Globus pallidus (tissue), 1 donor: Measurements from ENCODE around the gene TMEM120B.
A peak's percentile ranks its signal among the peaks of the same experiment; 100 is the strongest.
"Not testable (repeated sequence)": the region's sequence is repeated elsewhere in the genome, so short reads cannot be mapped to it uniquely, and the experiment has no call there.

Source experiments
- DNase-seq: peaks from one replicate; pipeline ENCODE4 v3.0.0-alpha.2; 2015; ENCODE audit warnings: low spot score

TMEM120B gene

DNA sequence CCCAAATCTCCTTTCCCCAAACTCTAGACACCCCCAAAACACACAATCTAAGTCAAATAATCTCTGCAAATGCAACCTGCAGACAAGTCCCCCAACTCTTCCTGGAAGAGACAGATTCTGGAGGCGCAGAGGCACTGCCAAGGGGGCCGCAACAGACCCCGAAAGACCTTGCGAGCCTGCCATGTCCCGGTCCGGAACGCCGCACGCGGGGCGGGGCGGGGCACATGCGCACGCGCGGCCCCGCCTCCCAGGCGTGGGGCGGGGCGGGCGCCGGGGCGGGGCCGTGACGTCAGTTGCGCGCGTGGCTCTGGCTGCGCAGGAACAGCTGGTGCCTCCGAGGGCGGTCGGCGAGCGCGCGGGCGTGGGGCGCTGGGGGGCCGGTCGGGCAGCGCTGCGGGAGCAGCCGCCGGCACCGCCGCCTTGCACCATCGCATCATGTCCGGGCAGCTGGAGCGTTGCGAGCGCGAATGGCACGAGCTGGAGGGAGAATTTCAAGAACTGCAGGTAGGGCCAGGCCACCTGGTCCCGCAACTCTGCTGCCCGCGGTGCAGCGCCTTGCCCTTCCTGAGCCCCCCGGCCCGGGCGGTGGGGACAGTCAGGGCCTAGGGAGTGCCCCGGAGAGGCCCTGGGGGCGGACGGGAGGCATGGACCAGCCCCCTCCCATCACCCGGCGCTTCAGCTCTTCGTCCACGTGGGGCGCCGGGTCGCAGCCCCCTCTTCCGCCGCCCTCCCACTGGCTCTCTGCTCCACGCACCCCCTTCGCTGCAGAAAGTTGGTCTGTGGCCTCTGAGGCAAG, at the start of gene TMEM120B:
Gene TMEM120B, plus strand, starts transcription at position 292 of the 796 bp plus-strand sequence. Its CDS starts 144 bp downstream, at position 436.
- peak; percentile 78 for DNase-seq

DNA sequence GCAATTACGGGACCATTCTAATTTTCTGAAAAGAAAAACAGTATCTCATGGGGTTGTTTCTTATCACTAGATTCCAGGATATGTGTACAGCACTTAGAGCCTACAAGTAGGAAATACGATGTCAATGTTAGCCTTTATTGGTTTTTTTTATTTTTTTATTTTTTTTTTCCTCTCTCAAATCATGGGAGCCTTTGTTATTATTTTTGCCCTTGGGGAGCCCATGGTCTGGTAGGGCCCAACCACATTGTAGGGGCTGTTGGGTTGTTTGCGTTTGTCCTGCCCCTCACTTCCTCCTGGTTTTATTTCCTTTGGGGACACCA, 49.0 kb upstream of the TMEM120B start:
- DNase-seq, result no peak

GRCh38 chr12:121666829-121667228, 45.7 kb upstream of the TMEM120B start:
- DNase-seq, result not testable (repeated sequence)

- no peak for DNase-seq
Measured at GRCh38 chr12:121668750-121669520, 43.6 kb upstream of the TMEM120B start.

GRCh38 chr12:121669521-121669900, 43.0 kb upstream of the TMEM120B start, which contains the start of gene MORN3:
TSS of gene MORN3 (minus strand) at chr12:121669654. CDS start at chr12:121669483, 171 bp downstream.
- no peak for DNase-seq

- no peak for DNase-seq
Measured at GRCh38 chr12:121673013-121673511, 39.5 kb upstream of the TMEM120B start.

DNA sequence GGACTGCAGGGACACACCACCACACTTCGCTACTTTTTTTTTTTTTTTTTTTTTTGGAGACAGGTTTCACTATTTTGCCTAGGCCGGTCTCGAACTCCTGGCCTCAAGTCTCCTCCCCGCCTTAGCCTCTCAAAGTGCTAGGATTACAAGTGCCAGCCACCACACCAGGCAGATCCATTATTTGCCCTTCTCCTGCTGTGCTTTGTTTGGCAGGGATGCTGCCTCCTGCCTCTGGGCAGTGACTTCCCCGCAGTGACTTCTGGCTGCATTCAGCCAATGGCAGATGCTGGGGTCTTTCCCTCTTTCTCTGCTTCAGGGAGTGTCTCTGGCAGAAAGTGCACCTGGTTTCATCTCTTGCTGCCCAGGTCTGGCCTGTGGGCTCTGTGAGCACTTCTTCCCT, 36.4 kb upstream of the TMEM120B start:
- DNase-seq, result no peak

GRCh38 chr12:121678305-121678704, 34.2 kb upstream of the TMEM120B start:
- DNase-seq, result no peak

DNA sequence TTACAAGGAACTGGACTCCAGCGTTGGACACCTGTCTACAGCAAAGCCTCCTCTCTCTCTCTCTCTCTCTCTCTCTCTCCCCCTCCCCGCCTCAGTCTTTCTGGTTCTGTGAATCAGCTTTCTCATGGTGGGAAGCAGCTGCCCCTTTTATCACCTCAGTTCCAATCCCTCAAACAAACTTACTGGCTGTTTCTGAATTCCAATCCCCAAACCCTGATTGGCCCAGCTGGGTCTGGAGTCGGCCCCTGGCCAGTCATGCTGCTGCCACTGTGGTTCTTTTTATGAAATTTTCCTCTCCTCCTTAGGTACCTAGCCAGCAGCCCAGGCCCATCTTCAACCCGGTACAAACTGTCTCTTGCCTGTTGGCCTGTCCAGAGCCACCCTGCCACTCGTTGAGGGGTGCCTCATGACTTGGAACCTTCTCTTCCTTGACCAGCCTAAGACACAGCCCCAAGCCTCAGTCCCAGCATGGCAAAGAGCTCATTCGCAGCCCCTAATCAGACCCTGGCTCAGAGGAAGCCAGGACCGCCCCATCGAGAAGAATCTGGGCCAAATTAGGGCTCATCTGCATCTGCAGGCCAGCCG, 33.7 kb upstream of the TMEM120B start:
- no peak for DNase-seq

- DNase-seq, result peak; percentile 70
Measured at GRCh38 chr12:121679661-121680197, 32.8 kb upstream of the TMEM120B start.

DNA sequence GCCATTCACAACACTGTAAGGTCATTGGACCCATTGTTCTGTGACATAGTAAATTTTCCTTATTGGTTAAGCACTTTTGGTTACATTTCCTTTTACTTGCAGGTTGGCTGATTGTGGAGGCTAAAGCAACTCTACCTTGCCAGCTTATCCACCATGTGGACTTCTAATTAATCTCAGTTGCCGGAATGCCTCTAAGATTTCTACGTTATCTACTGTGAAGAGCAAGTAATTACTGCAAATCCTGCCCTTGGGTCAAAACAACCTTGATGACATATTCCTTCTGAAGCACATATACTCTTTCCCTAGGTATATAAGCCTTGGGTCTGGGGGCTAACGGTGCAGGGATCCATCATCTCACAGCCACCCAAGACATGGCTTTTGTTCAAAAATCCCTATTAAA, 23.6 kb upstream of the TMEM120B start:
- DNase-seq, result no peak

DNA sequence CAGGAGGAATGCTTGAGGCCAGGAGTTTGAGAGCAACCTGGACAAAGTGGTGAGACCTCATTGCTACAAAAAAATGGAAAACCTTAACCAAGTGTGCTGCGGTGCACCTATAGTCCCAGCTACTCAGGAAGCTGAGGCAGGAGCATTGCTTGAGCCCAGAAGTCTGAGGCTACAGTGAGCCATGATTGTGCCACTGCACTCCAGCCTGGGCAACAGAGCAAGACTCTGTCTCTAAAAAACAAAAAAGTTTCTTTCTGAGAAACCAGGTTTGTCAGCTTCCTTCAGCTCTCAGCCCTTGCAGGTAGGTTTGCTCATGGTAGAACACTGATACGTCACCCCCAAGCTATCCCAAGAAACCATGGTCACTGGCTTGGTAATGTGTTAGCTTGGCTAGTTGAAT, 23.1 kb upstream of the TMEM120B start:
- DNase-seq, result no peak

- not testable (repeated sequence) for DNase-seq
Measured at GRCh38 chr12:121692744-121693143, 19.8 kb upstream of the TMEM120B start.

- no peak for DNase-seq
Measured at GRCh38 chr12:121693155-121693687, 19.3 kb upstream of the TMEM120B start.

GRCh38 chr12:121697093-121697698, 15.4 kb upstream of the TMEM120B start:
- DNase-seq, result no peak

- DNase-seq, result not testable (repeated sequence)
Measured at GRCh38 chr12:121697861-121698260, 14.7 kb upstream of the TMEM120B start.

DNA sequence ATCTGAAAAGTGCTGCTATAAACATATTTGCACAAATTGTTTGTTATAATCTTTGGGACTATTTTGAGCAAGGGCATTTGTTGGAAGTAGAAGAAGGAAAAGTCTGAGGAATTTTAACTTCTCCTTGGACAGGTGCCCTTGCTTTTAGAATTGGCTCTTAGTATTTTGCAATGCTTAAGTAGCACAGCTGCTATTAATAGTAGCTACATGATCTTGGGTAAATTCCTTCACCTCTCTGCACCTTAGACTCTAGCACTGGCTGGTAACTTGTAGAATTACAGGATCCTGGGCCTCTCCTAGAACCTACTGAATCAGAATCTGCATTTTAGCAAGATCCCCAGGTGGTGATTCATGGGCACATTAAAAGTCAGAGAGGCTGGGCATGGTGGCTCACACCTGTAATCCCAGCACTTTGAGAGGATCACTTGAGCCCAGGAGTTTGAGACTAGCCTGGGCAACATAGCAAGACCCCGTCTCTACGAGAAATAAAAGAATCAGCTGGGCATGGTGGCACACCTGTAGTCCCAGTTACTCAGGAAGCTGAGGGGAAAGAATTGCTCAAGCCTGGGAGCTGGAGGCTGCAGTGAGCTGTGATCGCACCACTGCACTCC, 10.8 kb upstream of the TMEM120B start:
- DNase-seq, result no peak

DNA sequence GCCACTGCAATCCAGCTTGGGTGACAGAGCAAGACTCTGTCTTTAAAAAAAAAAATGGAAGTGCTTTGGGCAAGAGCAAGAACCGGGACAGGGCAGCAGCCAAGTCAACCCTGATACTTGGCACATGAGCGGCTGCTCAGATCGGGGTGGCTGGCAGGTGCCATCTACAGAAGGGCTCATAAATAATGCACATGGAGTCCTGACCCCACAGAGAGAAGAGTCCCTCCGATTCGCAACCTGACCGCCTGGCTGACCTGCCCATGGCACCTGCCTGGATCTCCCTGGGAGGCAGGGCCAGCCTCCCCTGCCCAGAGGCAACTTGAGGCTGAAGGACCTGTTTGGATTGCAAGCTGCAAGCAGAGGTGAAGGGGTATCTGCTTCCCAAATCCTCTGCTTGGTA, 9.6 kb upstream of the TMEM120B start:
- DNase-seq, result no peak

DNA sequence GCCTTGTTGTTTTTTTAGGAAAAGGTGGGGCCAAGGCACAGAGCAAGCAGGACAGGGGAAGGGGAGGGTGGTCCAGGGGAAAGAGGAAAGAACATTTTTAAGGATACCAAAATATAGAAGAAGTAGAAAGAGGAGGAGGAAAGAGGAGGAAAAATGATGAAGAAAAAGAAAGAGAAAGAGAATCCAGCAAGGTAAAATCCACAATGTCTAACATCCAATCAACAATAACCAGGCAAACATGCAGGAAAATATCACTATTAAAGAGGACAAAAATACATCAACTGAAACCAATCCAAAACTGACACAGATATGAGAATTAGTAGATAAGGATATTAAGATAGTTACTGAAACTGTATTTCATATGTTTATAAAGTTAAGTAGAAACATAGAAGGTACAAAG, 7.0 kb upstream of the TMEM120B start:
- no peak for DNase-seq

DNA sequence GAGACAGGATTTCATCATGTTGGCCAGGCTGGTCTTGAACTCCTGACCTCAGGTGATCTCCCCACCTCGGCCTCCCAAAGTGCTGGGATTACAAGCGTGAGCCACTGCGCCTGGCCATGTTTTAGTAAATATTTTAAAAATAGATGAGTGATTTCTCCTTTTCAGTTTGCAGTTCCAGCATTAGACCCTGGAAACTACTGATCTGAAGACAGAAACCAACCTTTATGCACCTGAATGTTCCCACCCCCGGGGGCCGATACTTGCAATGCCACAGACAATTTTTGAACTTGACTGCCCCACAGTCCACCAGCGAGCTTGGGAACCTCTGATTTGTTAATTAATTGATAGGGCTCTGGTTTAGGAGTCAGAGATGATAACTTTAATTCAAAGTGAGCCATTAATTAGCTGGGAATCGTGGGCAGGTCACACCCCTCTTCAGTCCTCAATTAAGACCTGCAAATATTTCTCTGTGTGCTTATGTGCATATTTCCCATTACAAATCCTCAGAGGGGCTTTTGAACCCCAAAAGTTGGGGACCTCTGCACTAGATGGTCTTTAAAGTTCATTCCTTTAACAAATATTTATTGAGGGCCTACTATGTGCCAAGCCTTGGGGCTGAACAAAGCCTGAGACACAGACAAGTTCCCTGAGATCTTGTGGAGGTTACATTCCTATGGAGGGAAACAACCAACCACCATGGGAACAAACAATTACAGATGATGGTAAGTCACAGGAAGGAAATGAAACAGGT, 4.1 kb upstream of the TMEM120B start:
- no peak for DNase-seq

DNA sequence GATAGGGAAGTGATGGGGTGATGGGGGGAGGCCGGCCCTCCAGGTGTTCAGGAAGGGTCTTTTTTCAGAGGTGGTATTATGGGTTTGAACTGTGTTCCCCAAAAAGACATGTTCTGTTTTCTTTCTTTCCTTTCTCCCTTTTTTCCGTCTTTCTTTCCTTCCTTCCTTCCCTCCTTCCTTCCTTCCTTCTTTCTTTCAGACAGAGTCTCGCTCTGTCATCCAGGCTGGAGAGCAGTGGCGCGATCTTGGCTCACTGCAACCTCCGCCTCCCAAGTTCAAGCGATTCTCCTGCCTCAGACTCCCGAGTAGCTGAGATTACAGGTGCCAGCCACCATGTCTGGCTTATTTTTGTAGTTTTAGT, 3.5 kb upstream of the TMEM120B start:
- not testable (repeated sequence) for DNase-seq
